22Rv1 (cell line): ENCODE measurements around the gene XXYLT1.

Source experiments
- CTCF ChIP-seq: fragments of 450-650 bp; IDR thresholded peaks from 2 replicates; pipeline ENCODE4 v1.5.1; 2017; ENCODE audit warnings: mild to moderate bottlenecking
- ZFX ChIP-seq: fragments of 450-650 bp; IDR thresholded peaks from 2 replicates; pipeline ENCODE4 v1.6.1; 2017; ENCODE audit warnings: antibody characterized with exemption, borderline replicate concordance

- no peak for TF ChIP-seq CTCF
- no peak for TF ChIP-seq ZFX
Observed at GRCh38 chr3:195312714-195313113, 41.8 kb upstream of the XXYLT1 start.
